BJ (cell line): ENCODE results near the gene MTHFSD. TPM values are rescaled to one million over a fixed set of nuclear protein-coding genes. Genes with fewer than 3 reads are reported as not detected.

Experiments
- CTCF ChIA-PET: fragments of 350-600 bp; formaldehyde crosslinking; extraction: SDS; loops from one replicate; lab custom pipeline; 2021; ENCODE audit warnings: antibody characterized with exemption, inconsistent platforms; lab: Yijun Ruan, JAX
- POLR2A ChIA-PET: fragments of 300-600 bp; sonication (Branson Sonifier 250); formaldehyde crosslinking; extraction: SDS; loops from one replicate; lab custom pipeline; 2021; ENCODE audit warnings: antibody characterized with exemption; lab: Charles Lee
- DNase-seq: peaks from one replicate; pipeline ENCODE4 v3.0.0-alpha.2; 2011; ENCODE audit warnings: low read depth
- H3K27me3 ChIP-seq: 2 replicates; pipeline ENCODE4 v1.6.0; 2011; ENCODE audit warnings: low read length; ENCODE audit not compliant: control insufficient read depth, insufficient read depth
- H3K36me3 ChIP-seq: 2 replicates; pipeline ENCODE4 v1.5.1; 2011; ENCODE audit warnings: low read length; ENCODE audit not compliant: control insufficient read depth, insufficient read depth
- H3K4me3 ChIP-seq: 2 replicates; pipeline ENCODE4 v1.5.1; 2011; ENCODE audit warnings: low read depth, mild to moderate bottlenecking, control low read depth, low read length
- CTCF ChIP-seq: IDR thresholded peaks from 2 replicates; pipeline ENCODE4 v1.5.1; 2011; ENCODE audit warnings: low read depth, mild to moderate bottlenecking, control low read depth, inconsistent platforms, low read length, moderate library complexity; ENCODE audit not compliant: insufficient read depth
- polyA plus RNA-seq: library from polyadenylated mRNA; depleted of rRNA; stranded (reverse); fragments of >200 nt; gene quantifications from 2 replicates; pipeline ENCODE4 v1.2.3, GENCODE V29; 2011

Gene MTHFSD
- polyA plus RNA-seq, 1 experiment: 17.2 TPM

- H3K27me3 ChIP-seq: 0 out of 2 replicates have a peak, but pooled peaks cover under 1% of the 10 kb centered on the region
- TF ChIP-seq CTCF: no peak
- ChIA-PET CTCF (interaction anchor here (1.8 kb wide), 1 partner anchor 440 kb away, joined by 4 read pairs; no protein-coding TSS in a partner anchor), POLR2A (no interaction called here)
- peaks cover 17% of the 10 kb centered on the region for H3K36me3 ChIP-seq
- H3K4me3 ChIP-seq: peak overlapping the region; percentile 81
- no peak for DNase-seq
These were observed 42.1 kb downstream of the MTHFSD start for GRCh38 chr16:86512860-86513470.

GRCh38 chr16:86512301-86512859 lies 42.7 kb downstream of the MTHFSD start:
- ChIA-PET CTCF (interaction anchor here (1.2 to 1.8 kb wide), 4 partner anchors 116 to 440 kb away, joined by 3 to 6 read pairs (median 4); no protein-coding TSS in a partner anchor), POLR2A (no interaction called here)
- Histone ChIP-seq H3K27me3 (peaks cover 2% of the 10 kb centered on the region), H3K36me3 (peaks cover 17% of the 10 kb centered on the region), H3K4me3 (peak overlapping the region; percentile 81)
- DNase-seq: no peak
- no peak for TF ChIP-seq CTCF

GRCh38 chr16:86511317-86512161 lies 43.5 kb downstream of the MTHFSD start:
- POLR2A ChIA-PET: no interaction called here
- CTCF ChIA-PET: interaction anchor here (1.2 to 1.8 kb wide), 5 partner anchors 8 to 439 kb away, joined by 3 to 6 read pairs (median 4); no protein-coding TSS in a partner anchor
- DNase-seq: no peak
- Histone ChIP-seq H3K27me3 (peaks cover 2% of the 10 kb centered on the region), H3K36me3 (peaks cover 16% of the 10 kb centered on the region), H3K4me3 (peak overlapping the region; percentile 81)
- TF ChIP-seq CTCF: no peak

- Histone ChIP-seq H3K4me3 (peak within 1 kb of the TSS; percentile 81), H3K36me3 (peaks cover 13% of the 10 kb centered on the region), H3K27me3 (peaks cover 2% of the 10 kb centered on the region)
- CTCF ChIA-PET: interaction anchor here (0.7 to 1.8 kb wide), 4 partner anchors 9 to 438 kb away, joined by 3 to 5 read pairs (median 4); no protein-coding TSS in a partner anchor
- no peak for TF ChIP-seq CTCF
- POLR2A ChIA-PET: no interaction called here
- DNase-seq: no peak
These were observed 44.4 kb downstream of the MTHFSD start, which contains the start of gene FOXF1 for GRCh38 chr16:86510465-86511261. Gene FOXF1 (plus strand): TSS chr16:86510527. CDS start chr16:86510570, 43 bp downstream.
